CD4-positive, alpha-beta T cell (primary cell): Measurements from ENCODE around the gene MICAL2. TPM values are rescaled to one million over a fixed set of nuclear protein-coding genes. Genes with fewer than 3 reads are reported as not detected.

Experiments used
- ATAC-seq: fragments of 200-7000 bp; cut with Tn5 transposase; one replicate; pipeline ENCODE4 v1.10.0; 2022; ENCODE audit warnings: mild to moderate bottlenecking; ENCODE audit not compliant: poor library complexity
- CTCF ChIA-PET: fragments of 350-600 bp; sonication (Branson Sonifier 250); formaldehyde crosslinking; loops from one replicate; lab custom pipeline; 2021; ENCODE audit warnings: antibody characterized with exemption, inconsistent platforms; lab: Charles Lee
- POLR2A ChIA-PET: fragments of 350-600 bp; sonication (Branson Sonifier 250); formaldehyde crosslinking; loops from one replicate; lab custom pipeline; 2021; ENCODE audit warnings: antibody characterized with exemption, inconsistent platforms; lab: Charles Lee
- DNase-seq, 14 experiments: peaks; one replicate each; pipeline ENCODE4 v3.0.0-alpha.2; 2013 to 2020; ENCODE audit warnings: mixed read lengths in 2 of 14
- H3K27ac ChIP-seq, 2 donors: one replicate each; pipeline versions ENCODE4 v1.5.1 to v1.7.0; 2013; ENCODE audit warnings: low read length in 2 of 2, low read depth in 1 of 2, mild to moderate bottlenecking in 1 of 2
- H3K27me3 ChIP-seq, 2 experiments: 1 replicate in 1 of 2; 2 replicates in 1 of 2; pipeline versions ENCODE4 v1.6.1 to v1.7.0; 2013; ENCODE audit warnings: low read length in 2 of 2, control low read depth in 1 of 2, mild to moderate bottlenecking in 1 of 2, moderate library complexity in 1 of 2; ENCODE audit not compliant: insufficient read depth in 2 of 2, control insufficient read depth in 1 of 2
- H3K36me3 ChIP-seq: one replicate; pipeline ENCODE4 v1.6.1; 2013; ENCODE audit warnings: low read length, control low read depth; ENCODE audit not compliant: insufficient read depth
- H3K4me1 ChIP-seq: one replicate; pipeline ENCODE4 v1.6.1; 2013; ENCODE audit warnings: low read length, control low read depth; ENCODE audit not compliant: insufficient read depth
- H3K4me3 ChIP-seq: one replicate; pipeline ENCODE4 v1.5.1; 2013; ENCODE audit warnings: mild to moderate bottlenecking, low read length, moderate library complexity
- H3K9me3 ChIP-seq, 2 experiments: 1 replicate in 1 of 2; 2 replicates in 1 of 2; pipeline versions ENCODE4 v1.6.1 to v1.7.0; 2013; ENCODE audit warnings: low read length in 2 of 2, mild to moderate bottlenecking in 2 of 2, control low read depth in 1 of 2, moderate library complexity in 1 of 2; ENCODE audit not compliant: control insufficient read depth in 1 of 2, insufficient read depth in 1 of 2
- H3K27ac Mint-ChIP-seq: one replicate; pipeline ENCODE4 v1.8.0; 2020; ENCODE audit warnings: mixed read lengths
- H3K27me3 Mint-ChIP-seq: one replicate; pipeline ENCODE4 v1.8.0; 2021; ENCODE audit warnings: mixed read lengths
- H3K36me3 Mint-ChIP-seq: one replicate; pipeline ENCODE4 v1.8.0; 2021; ENCODE audit warnings: low read depth, mixed read lengths
- H3K4me1 Mint-ChIP-seq: one replicate; pipeline ENCODE4 v1.8.0; 2021; ENCODE audit warnings: low read depth, mixed read lengths
- H3K4me3 Mint-ChIP-seq: one replicate; pipeline ENCODE4 v1.8.0; 2020; ENCODE audit warnings: mild to moderate bottlenecking, mixed read lengths
- H3K9me3 Mint-ChIP-seq: one replicate; pipeline ENCODE4 v1.8.0; 2020; ENCODE audit warnings: mixed read lengths
- CTCF ChIP-seq: fragments of 200-600 bp; IDR thresholded peaks from one replicate; pipeline ENCODE4 v1.8.0; 2022; ENCODE audit warnings: antibody characterized with exemption, mild to moderate bottlenecking
- intact Hi-C, 2 experiments: fragments of 100-400 bp; cut with DNase I in 1 of 2; cut with micrococcal nuclease in 1 of 2; formaldehyde crosslinking; loops; one replicate each; pipeline versions ENCODE4 v1.15.1 to v1.9.0; 2023 to 2025; cut with DNase I, micrococcal nuclease
- total RNA-seq, 174 experiments: library from RNA in 2 of 174; stranded (reverse) in 2 of 174; gene quantifications; one replicate each; pipeline ENCODE4 v1.2.3 and lab custom pipeline; 2021 to 2026

Gene MICAL2
- total RNA-seq, 2 experiments from 2014 or later = 12.8 to 14.1 TPM

DNA sequence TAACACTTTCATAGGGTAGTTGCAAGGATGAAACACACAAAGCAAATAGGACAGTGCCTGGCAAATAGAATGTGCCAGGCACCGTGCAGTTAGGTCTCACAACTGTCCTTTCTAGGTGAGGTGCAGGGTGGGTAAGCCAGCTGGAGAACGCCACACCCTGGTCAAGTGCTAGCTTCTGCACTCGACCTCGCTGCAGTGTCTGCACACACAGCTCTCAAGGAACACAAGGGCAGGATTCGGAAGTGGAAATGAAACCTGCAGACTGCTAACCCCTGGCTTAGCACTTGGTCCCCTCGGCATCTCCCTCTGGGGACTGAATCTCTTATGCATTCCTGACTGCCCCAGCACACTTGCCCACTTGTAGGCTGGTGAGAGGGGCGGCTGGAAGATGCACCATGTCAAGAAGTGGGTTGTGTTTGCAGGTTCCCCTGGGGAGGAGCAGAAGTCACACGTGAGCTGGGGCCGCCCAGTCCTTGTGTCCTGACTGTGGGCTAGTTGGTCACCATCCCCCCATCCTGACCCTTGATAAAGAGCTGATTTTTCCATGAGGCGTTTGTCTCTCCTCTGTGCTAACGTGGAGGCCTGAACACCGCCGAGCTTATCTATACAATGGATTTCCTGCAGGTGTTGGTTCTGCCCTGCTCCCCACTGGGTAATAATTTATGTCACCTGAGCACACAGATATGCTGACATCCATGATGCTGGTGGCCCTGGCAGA, 89.0 kb downstream of the MICAL2 start:
- H3K27ac ChIP-seq = peak overlapping the region in 1 of 2 donors; percentile 63
- peak overlapping the region; percentile 13 for H3K4me3 ChIP-seq
- peak overlapping the region; percentile 89 for H3K27ac Mint-ChIP-seq
- H3K4me1 ChIP-seq = peaks cover 60% of the 10 kb centered on the region
- no peaks in the 10 kb centered on the region for H3K27me3 ChIP-seq
- H3K9me3 Mint-ChIP-seq = no peaks in the 10 kb centered on the region
- TF ChIP-seq CTCF = no peak
- ATAC-seq (no peak), DNase-seq (peak in 2 of 14 experiments; percentile 18 to 23)
- intact Hi-C loops = loop anchor here in 1 of 2 experiments (5.0 kb wide), 1 partner anchor 87 kb away; the partner anchor contains the start of gene MICAL2
- H3K4me1 Mint-ChIP-seq = peaks cover 78% of the 10 kb centered on the region
- no peaks in the 10 kb centered on the region for H3K27me3 Mint-ChIP-seq
- peak overlapping the region; percentile 77 for H3K4me3 Mint-ChIP-seq
- POLR2A ChIA-PET = interaction anchor here (0.6 to 8.7 kb wide), 4 partner anchors 9 to 1391 kb away, joined by 3 to 69 read pairs (median 8); partner anchors contain the start of gene EIF4G2
- CTCF ChIA-PET = interaction anchor here (2.6 kb wide), 1 partner anchor 10 kb away, joined by 8 read pairs; no protein-coding TSS in a partner anchor
- no peaks in the 10 kb centered on the region for H3K9me3 ChIP-seq
- peaks cover under 1% of the 10 kb centered on the region for H3K36me3 ChIP-seq
- H3K36me3 Mint-ChIP-seq = no peaks in the 10 kb centered on the region

- Mint-ChIP-seq H3K27ac (peak overlapping the region; percentile 89), H3K4me1 (peaks cover 70% of the 10 kb centered on the region), H3K9me3 (no peaks in the 10 kb centered on the region), H3K27me3 (no peaks in the 10 kb centered on the region), H3K36me3 (peaks cover 1% of the 10 kb centered on the region), H3K4me3 (no peak overlapping the region)
- DNase-seq = peak in 2 of 14 experiments; percentile 27 to 28
- intact Hi-C loops = no loop called here
- no peaks in the 10 kb centered on the region for H3K9me3 ChIP-seq
- peak overlapping the region in 1 of 2 donors; percentile 22 for H3K27ac ChIP-seq
- no peaks in the 10 kb centered on the region for H3K27me3 ChIP-seq
- ATAC-seq = no peak
- peaks cover 53% of the 10 kb centered on the region for H3K4me1 ChIP-seq
- ChIA-PET CTCF (interaction anchor here (2.6 kb wide), 1 partner anchor 11 kb away, joined by 8 read pairs; no protein-coding TSS in a partner anchor), POLR2A (interaction anchor here (0.8 to 8.7 kb wide), 3 partner anchors 24 to 1392 kb away, joined by 3 to 69 read pairs (median 4); partner anchors contain the start of gene EIF4G2)
- no peak overlapping the region for H3K4me3 ChIP-seq
- peaks cover 7% of the 10 kb centered on the region for H3K36me3 ChIP-seq
- TF ChIP-seq CTCF = no peak
Measured at GRCh38 chr11:12200279-12200990, 90.0 kb downstream of the MICAL2 start.
